ENCODE measurements around the gene TACO1.

GRCh38 chr17:63571632-63572310 is 28.9 kb upstream of the TACO1 start:
- TF ChIP-seq, protein P1, sequence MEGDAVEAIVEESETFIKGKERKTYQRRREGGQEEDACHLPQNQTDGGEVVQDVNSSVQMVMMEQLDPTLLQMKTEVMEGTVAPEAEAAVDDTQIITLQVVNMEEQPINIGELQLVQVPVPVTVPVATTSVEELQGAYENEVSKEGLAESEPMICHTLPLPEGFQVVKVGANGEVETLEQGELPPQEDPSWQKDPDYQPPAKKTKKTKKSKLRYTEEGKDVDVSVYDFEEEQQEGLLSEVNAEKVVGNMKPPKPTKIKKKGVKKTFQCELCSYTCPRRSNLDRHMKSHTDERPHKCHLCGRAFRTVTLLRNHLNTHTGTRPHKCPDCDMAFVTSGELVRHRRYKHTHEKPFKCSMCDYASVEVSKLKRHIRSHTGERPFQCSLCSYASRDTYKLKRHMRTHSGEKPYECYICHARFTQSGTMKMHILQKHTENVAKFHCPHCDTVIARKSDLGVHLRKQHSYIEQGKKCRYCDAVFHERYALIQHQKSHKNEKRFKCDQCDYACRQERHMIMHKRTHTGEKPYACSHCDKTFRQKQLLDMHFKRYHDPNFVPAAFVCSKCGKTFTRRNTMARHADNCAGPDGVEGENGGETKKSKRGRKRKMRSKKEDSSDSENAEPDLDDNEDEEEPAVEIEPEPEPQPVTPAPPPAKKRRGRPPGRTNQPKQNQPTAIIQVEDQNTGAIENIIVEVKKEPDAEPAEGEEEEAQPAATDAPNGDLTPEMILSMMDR (IDR thresholded peaks at IDR 0.05), result no peak
- TF ChIP-seq POLR2A (IDR thresholded peaks at IDR 0.05), result no peak

Data from uterus (tissue), 2 donors.